Small intestine (tissue), 7 donors: ENCODE measurements around the gene OBSCN. TPM values are rescaled to one million over a fixed set of nuclear protein-coding genes. Genes with fewer than 3 reads are reported as not detected.

Experiments
- DNase-seq, 2 donors: peaks; one replicate each; pipeline versions ENCODE4 v3.0.0 to v3.0.0-alpha.2; 2013
- FAIRE-seq: peaks from 2 replicates; lab custom pipeline; 2012; peaks lifted over from hg19 to GRCh38; lab: Jason Lieb, UNC
- H3K27ac ChIP-seq, 3 donors: one replicate each; pipeline ENCODE4 v1.5.1; 2013; ENCODE audit warnings: low read length in 2 of 3, mild to moderate bottlenecking in 2 of 3, control low read depth in 1 of 3, inconsistent platforms in 1 of 3, low read depth in 1 of 3, moderate library complexity in 1 of 3
- H3K27me3 ChIP-seq, 3 donors: one replicate each; pipeline ENCODE4 v1.6.1; 2013; ENCODE audit warnings: low read length in 3 of 3, inconsistent platforms in 1 of 3; ENCODE audit not compliant: control insufficient read depth in 3 of 3, insufficient read depth in 3 of 3
- H3K36me3 ChIP-seq, 3 donors: one replicate each; pipeline ENCODE4 v1.6.1; 2013; ENCODE audit warnings: low read length in 3 of 3, inconsistent platforms in 1 of 3, low read depth in 1 of 3, mild to moderate bottlenecking in 1 of 3, moderate library complexity in 1 of 3; ENCODE audit not compliant: control insufficient read depth in 3 of 3, insufficient read depth in 2 of 3
- H3K4me1 ChIP-seq, 3 donors: one replicate each; pipeline ENCODE4 v1.6.1; 2013; ENCODE audit warnings: low read length in 2 of 3, inconsistent platforms in 1 of 3, low read depth in 1 of 3, mild to moderate bottlenecking in 1 of 3, moderate library complexity in 1 of 3; ENCODE audit not compliant: control insufficient read depth in 3 of 3, insufficient read depth in 2 of 3
- H3K4me3 ChIP-seq, 3 donors: one replicate each; pipeline ENCODE4 v1.5.1; 2013; ENCODE audit warnings: low read length in 3 of 3, control low read depth in 1 of 3, inconsistent platforms in 1 of 3, low read depth in 1 of 3, mild to moderate bottlenecking in 1 of 3, moderate library complexity in 1 of 3
- H3K9me3 ChIP-seq, 2 donors: one replicate each; pipeline ENCODE4 v1.6.1; 2013; ENCODE audit warnings: low read depth in 1 of 2, low read length in 1 of 2; ENCODE audit not compliant: control insufficient read depth in 2 of 2, insufficient read depth in 1 of 2
- WGBS, 3 donors: extraction: QIAGEN DNeasy Blood & Tissue Kit; methylation state at CpG; one replicate each; pipeline ENCODE4 v1.1.7; 2013; 5-methylcytosine and 5-hydroxymethylcytosine counted together
- polyA plus RNA-seq, 4 donors: library from polyadenylated mRNA; stranded (reverse) in 3 of 4; unstranded in 1 of 4; fragments of 200-250 nt in 3 of 4; fragments of 120-200 nt in 1 of 4; gene quantifications; one replicate each; pipeline versions ENCODE4 v1.2.1 to v1.2.3, GENCODE V29; 2013
- donor health status: healthy with polysubstance abuse.
- donor health status: control.
- donor health status: control.
- donor health status: Bipolar disorder and iron deficiency.
- donor health status: healthy.

The OBSCN gene
- polyA plus RNA-seq, 4 donors, result 3.6 to 36.2 (median 5.7) TPM

GRCh38 chr1:228359613-228360532 is 152.0 kb downstream of the OBSCN start:
- Histone ChIP-seq H3K27me3 (no peaks in the 10 kb centered on the region), H3K4me1 (no peaks in the 10 kb centered on the region), H3K4me3 (no peak overlapping the region), H3K9me3 (no peaks in the 10 kb centered on the region), H3K36me3 (peaks cover 0 to 25% (median 0%) of the 10 kb centered on the region in 3 donors), H3K27ac (no peak overlapping the region)
- no peak for DNase-seq
- FAIRE-seq, result no peak
- WGBS, 3 donors, result 90 to 93% (median 91%) methylated on average over 45 of the region's 45 CpGs

- Histone ChIP-seq H3K4me1 (no peaks in the 10 kb centered on the region), H3K36me3 (peaks cover 0 to 33% (median 0%) of the 10 kb centered on the region in 3 donors), H3K27me3 (no peaks in the 10 kb centered on the region), H3K9me3 (no peaks in the 10 kb centered on the region), H3K27ac (no peak overlapping the region), H3K4me3 (no peak overlapping the region)
- DNase-seq (no peak), FAIRE-seq (no peak)
- 88 to 90% (median 89%) methylated on average over 19 of the region's 19 CpGs for WGBS, 3 donors
These were observed 152.9 kb downstream of the OBSCN start for GRCh38 chr1:228360533-228361313.

GRCh38 chr1:228361314-228362140 is 153.7 kb downstream of the OBSCN start:
- Histone ChIP-seq H3K27me3 (no peaks in the 10 kb centered on the region), H3K4me1 (no peaks in the 10 kb centered on the region), H3K27ac (no peak overlapping the region), H3K36me3 (peaks cover 0 to 37% (median 0%) of the 10 kb centered on the region in 3 donors), H3K9me3 (no peaks in the 10 kb centered on the region), H3K4me3 (no peak overlapping the region)
- WGBS, 3 donors, result 74 to 80% (median 77%) methylated on average over 25 to 26 of the region's 26 CpGs
- no peak for DNase-seq
- FAIRE-seq, result no peak

GRCh38 chr1:228362141-228362883 is 154.5 kb downstream of the OBSCN start:
- no peak for DNase-seq
- 78 to 83% (median 81%) methylated on average over 12 to 18 of the region's 18 CpGs for WGBS, 3 donors
- Histone ChIP-seq H3K27ac (no peak overlapping the region), H3K27me3 (no peaks in the 10 kb centered on the region), H3K4me1 (peaks cover 0 to 5% (median 0%) of the 10 kb centered on the region in 3 donors), H3K9me3 (no peaks in the 10 kb centered on the region), H3K36me3 (peaks cover 0 to 45% (median 0%) of the 10 kb centered on the region in 3 donors), H3K4me3 (no peak overlapping the region)
- no peak for FAIRE-seq

- Histone ChIP-seq H3K4me1 (peaks cover 0 to 11% (median 0%) of the 10 kb centered on the region in 3 donors), H3K9me3 (no peaks in the 10 kb centered on the region), H3K4me3 (no peak overlapping the region), H3K36me3 (peaks cover 0 to 46% (median 0%) of the 10 kb centered on the region in 3 donors), H3K27ac (no peak overlapping the region), H3K27me3 (no peaks in the 10 kb centered on the region)
- FAIRE-seq (no peak), DNase-seq (no peak)
- 85 to 91% (median 87%) methylated on average over 4 of the region's 4 CpGs for WGBS, 3 donors
These were observed 155.1 kb downstream of the OBSCN start for GRCh38 chr1:228362884-228363450.

- H3K36me3 ChIP-seq, result peaks cover 0 to 47% (median 0%) of the 10 kb centered on the region in 3 donors
- no peak for FAIRE-seq
- no peak for DNase-seq
- H3K4me1 ChIP-seq, result peaks cover 0 to 17% (median 0%) of the 10 kb centered on the region in 3 donors
- H3K9me3 ChIP-seq, result no peaks in the 10 kb centered on the region
- H3K4me3 ChIP-seq, result no peak overlapping the region
- no peaks in the 10 kb centered on the region for H3K27me3 ChIP-seq
- no peak overlapping the region for H3K27ac ChIP-seq
- WGBS, 3 donors, result 66 to 75% (median 72%) methylated on average over 9 of the region's 9 CpGs
These were observed 155.8 kb downstream of the OBSCN start for GRCh38 chr1:228363686-228364067.

GRCh38 chr1:228364068-228364705 is 156.3 kb downstream of the OBSCN start:
- Histone ChIP-seq H3K27me3 (no peaks in the 10 kb centered on the region), H3K36me3 (peaks cover 0 to 51% (median 0%) of the 10 kb centered on the region in 3 donors), H3K4me1 (peaks cover 0 to 22% (median 0%) of the 10 kb centered on the region in 3 donors), H3K27ac (no peak overlapping the region), H3K4me3 (no peak overlapping the region), H3K9me3 (no peaks in the 10 kb centered on the region)
- DNase-seq (no peak), FAIRE-seq (no peak)
- 66 to 81% (median 79%) methylated on average over 12 of the region's 12 CpGs for WGBS, 3 donors
